H1 (cell line): ENCODE results near the gene FTSJ3. TPM values are rescaled to one million over a fixed set of nuclear protein-coding genes. Genes with fewer than 3 reads are reported as not detected.

Source experiments
- CTCF ChIA-PET: fragments of 300-600 bp; sonication (Branson Sonifier 250); formaldehyde crosslinking; loops from one replicate; lab custom pipeline; 2021; ENCODE audit not compliant: partially characterized antibody; lab: Charles Lee
- POLR2A ChIA-PET: fragments of 300-600 bp; sonication (Branson Sonifier 250); formaldehyde crosslinking; loops from one replicate; lab custom pipeline; 2021; ENCODE audit warnings: inconsistent platforms; ENCODE audit not compliant: partially characterized antibody; lab: Charles Lee
- DNase-seq, 2 experiments: peaks; one replicate each; pipeline versions ENCODE4 v3.0.0 to v3.0.0-alpha.2; 2010 to 2022; ENCODE audit warnings: low spot score in 2 of 2, low read depth in 1 of 2, mixed read lengths in 1 of 2
- FAIRE-seq: peaks from 2 replicates; lab custom pipeline; 2011; peaks lifted over from hg19 to GRCh38; lab: Jason Lieb, UNC
- H2AFZ ChIP-seq: 2 replicates; pipeline ENCODE4 v1.8.1; 2012; ENCODE audit warnings: low read length, inconsistent platforms
- H2AK5ac ChIP-seq: 2 replicates; pipeline ENCODE4 v1.6.1; 2013; ENCODE audit warnings: low read depth, low read length
- H2BK120ac ChIP-seq: replicated peaks from 2 replicates; pipeline ENCODE3; 2013; ENCODE audit warnings: low read depth, low read length, inconsistent platforms
- H2BK12ac ChIP-seq: 2 replicates; pipeline ENCODE4 v1.6.1; 2013; ENCODE audit warnings: low read depth, low read length
- H2BK15ac ChIP-seq: 2 replicates; pipeline ENCODE4 v1.6.1; 2013; ENCODE audit warnings: low read length
- H2BK20ac ChIP-seq: 2 replicates; pipeline ENCODE4 v1.6.1; 2013; ENCODE audit warnings: low read length
- H2BK5ac ChIP-seq: 2 replicates; pipeline ENCODE4 v1.6.1; 2013; ENCODE audit warnings: low read depth, low read length
- H3K14ac ChIP-seq: 2 replicates; pipeline ENCODE4 v1.6.1; 2013; ENCODE audit warnings: inconsistent platforms; ENCODE audit not compliant: insufficient read length
- H3K18ac ChIP-seq: 2 replicates; pipeline ENCODE4 v1.6.1; 2013; ENCODE audit warnings: low read length; ENCODE audit errors: extremely low read depth
- H3K23ac ChIP-seq: 2 replicates; pipeline ENCODE4 v1.6.1; 2013; ENCODE audit warnings: inconsistent platforms; ENCODE audit not compliant: insufficient read length
- H3K23me2 ChIP-seq: 2 replicates; pipeline ENCODE4 v1.6.1; 2013; ENCODE audit warnings: low read depth, low read length
- H3K27ac ChIP-seq: 2 replicates; pipeline ENCODE4 v1.6.1; 2011; ENCODE audit warnings: low read depth, low read length, inconsistent platforms
- H3K27me3 ChIP-seq, 4 experiments: replicated peaks in 1 of 4; 1 replicate in 1 of 4; 2 replicates in 3 of 4; pipeline versions ENCODE4 v1.6.1 to v1.8.1; 2011 to 2013; ENCODE audit warnings: low read length in 3 of 4, mild to moderate bottlenecking in 3 of 4, inconsistent platforms in 2 of 4, mixed read lengths in 2 of 4, moderate library complexity in 1 of 4; ENCODE audit not compliant: control insufficient read depth in 3 of 4, insufficient read depth in 3 of 4; ENCODE audit errors: extremely low read depth in 1 of 4
- H3K36me3 ChIP-seq, 4 experiments: 2 replicates each; pipeline versions ENCODE4 v1.6.1 to v1.8.1; 2011 to 2013; ENCODE audit warnings: mild to moderate bottlenecking in 4 of 4, low read length in 3 of 4, moderate library complexity in 2 of 4, control low read depth in 1 of 4, inconsistent platforms in 1 of 4; ENCODE audit not compliant: insufficient read depth in 4 of 4, control insufficient read depth in 2 of 4
- H3K4ac ChIP-seq: replicated peaks from 2 replicates; pipeline ENCODE3; 2013; ENCODE audit warnings: low read length, low read depth, mixed read lengths, inconsistent platforms; ENCODE audit not compliant: insufficient read length
- H3K4me1 ChIP-seq, 4 experiments: replicated peaks in 1 of 4; 1 replicate in 1 of 4; 2 replicates in 3 of 4; pipeline versions ENCODE4 v1.6.1 to v1.8.1; 2011 to 2013; ENCODE audit warnings: low read length in 3 of 4, inconsistent platforms in 2 of 4, mixed read lengths in 1 of 4; ENCODE audit not compliant: insufficient read depth in 4 of 4, control insufficient read depth in 3 of 4
- H3K4me2 ChIP-seq, 2 experiments: 2 replicates each; pipeline versions ENCODE4 v1.6.1 to v1.8.1; 2011 to 2013; ENCODE audit warnings: low read depth in 2 of 2, low read length in 2 of 2, control low read depth in 1 of 2, inconsistent platforms in 1 of 2, mild to moderate bottlenecking in 1 of 2; ENCODE audit not compliant: insufficient read depth in 1 of 2
- H3K4me3 ChIP-seq, 4 experiments: fragments of 200-600, 300-600 bp in 1 of 4; sonication (generic), shearing (Covaris generic), sonication (Bioruptor Twin) in 1 of 4; 2 replicates each; pipeline versions ENCODE4 v1.5.1 to v1.8.1; 2011 to 2016; ENCODE audit warnings: low read length in 4 of 4, low read depth in 3 of 4, control low read depth in 2 of 4, inconsistent platforms in 2 of 4, mild to moderate bottlenecking in 2 of 4, mixed read lengths in 1 of 4, moderate library complexity in 1 of 4; ENCODE audit not compliant: insufficient read depth in 2 of 4; ENCODE audit errors: extremely low read depth in 1 of 4
- H3K56ac ChIP-seq: replicated peaks from 2 replicates; pipeline ENCODE3; 2013; ENCODE audit warnings: low read depth, mild to moderate bottlenecking, mixed read lengths, low read length, inconsistent platforms; ENCODE audit not compliant: insufficient read length
- H3K79me1 ChIP-seq: 2 replicates; pipeline ENCODE4 v1.6.1; 2013; ENCODE audit warnings: low read depth, low read length, control low read depth
- H3K79me2 ChIP-seq, 2 experiments: 2 replicates each; pipeline versions ENCODE4 v1.6.1 to v1.8.1; 2012 to 2013; ENCODE audit warnings: low read length in 2 of 2, mild to moderate bottlenecking in 2 of 2, inconsistent platforms in 1 of 2; ENCODE audit not compliant: insufficient read depth in 2 of 2, control insufficient read depth in 1 of 2
- H3K9ac ChIP-seq, 4 experiments: replicated peaks in 1 of 4; 1 replicate in 1 of 4; 2 replicates in 3 of 4; pipeline versions ENCODE4 v1.6.1 to v1.8.1; 2011 to 2013; ENCODE audit warnings: low read depth in 3 of 4, low read length in 3 of 4, control low read depth in 2 of 4, mild to moderate bottlenecking in 2 of 4, moderate library complexity in 2 of 4, inconsistent platforms in 1 of 4; ENCODE audit errors: extremely low read depth in 1 of 4
- H3K9me3 ChIP-seq, 2 experiments: 2 replicates each; pipeline versions ENCODE4 v1.6.1 to v1.8.1; 2012 to 2013; ENCODE audit warnings: mild to moderate bottlenecking in 2 of 2, moderate library complexity in 2 of 2, control low read depth in 1 of 2, inconsistent platforms in 1 of 2, low read depth in 1 of 2, low read length in 1 of 2, mixed read lengths in 1 of 2; ENCODE audit not compliant: insufficient read depth in 2 of 2
- H4K20me1 ChIP-seq, 2 experiments: replicated peaks in 1 of 2; 2 replicates each; pipeline versions ENCODE3 to v1.8.1; 2011 to 2013; ENCODE audit warnings: inconsistent platforms in 2 of 2, low read length in 2 of 2, mild to moderate bottlenecking in 1 of 2; ENCODE audit not compliant: insufficient read depth in 2 of 2, control insufficient read depth in 1 of 2
- H4K5ac ChIP-seq: 2 replicates; pipeline ENCODE4 v1.6.1; 2013; ENCODE audit warnings: low read length, low read depth, mixed read lengths, inconsistent platforms; ENCODE audit not compliant: insufficient read length
- H4K8ac ChIP-seq: 2 replicates; pipeline ENCODE4 v1.8.0; 2013; ENCODE audit warnings: mild to moderate bottlenecking, moderate library complexity, low read length, inconsistent platforms; ENCODE audit not compliant: insufficient read depth; ENCODE audit errors: extremely low read depth
- H4K91ac ChIP-seq: replicated peaks from 2 replicates; pipeline ENCODE3; 2013; ENCODE audit warnings: low read length, mixed read lengths, inconsistent platforms; ENCODE audit not compliant: insufficient read length
- KDM4A ChIP-seq: IDR thresholded peaks from one replicate; pipeline ENCODE4 v1.7.1; 2012; ENCODE audit warnings: low read depth, mild to moderate bottlenecking, moderate library complexity, low read length, inconsistent platforms; ENCODE audit not compliant: severe bottlenecking
- RFX5 ChIP-seq: IDR thresholded peaks from 2 replicates; pipeline ENCODE4 v1.6.1; 2011; ENCODE audit warnings: low read depth, low read length, improper control_type of control experiment, borderline replicate concordance
- WGBS, 2 experiments: shearing (Covaris generic) in 1 of 2; methylation state at CpG; one replicate each; pipeline versions ENCODE4 v1.1.6 to v1.1.7; 2013 to 2015; ENCODE audit warnings: low lambda C conversion rate in 2 of 2, mixed read lengths in 2 of 2, inconsistent platforms in 1 of 2, low coverage in 1 of 2, missing lambda C conversion rate in 1 of 2; ENCODE audit not compliant: insufficient replicate concordance in 2 of 2, insufficient coverage in 1 of 2, insufficient read length in 1 of 2; ENCODE audit errors: extremely low coverage in 1 of 2, missing lambda C conversion rate in 1 of 2; 5-methylcytosine and 5-hydroxymethylcytosine counted together
- polyA plus RNA-seq, 7 experiments: library from polyadenylated mRNA; depleted of rRNA in 3 of 7; stranded (reverse) in 5 of 7; unstranded in 2 of 7; fragments of >200 nt in 5 of 7; fragments of 200-250 nt in 2 of 7; gene quantifications; 1 replicate in 5 of 7; 2 replicates in 1 of 7; 4 replicates in 1 of 7; pipeline versions ENCODE4 v1.2.1 to v1.2.3, GENCODE V29; 2011 to 2013; ENCODE audit warnings: missing spikeins in 2 of 7, mixed read lengths in 2 of 7
- total RNA-seq: library from RNA; stranded (reverse); fragmentation: NEBNext Ultra II Directional; extraction: Animal tissue kit (Norgen Biotek cat#: 25700); gene quantifications from 2 replicates; pipeline ENCODE4 v1.2.1, GENCODE V29; 2021
- TF ChIP-seq, protein P1 (sequence below): IDR thresholded peaks from 2 replicates; pipeline ENCODE4 v1.6.1; 2012; ENCODE audit warnings: inconsistent platforms

FTSJ3 gene
- total and polyA plus RNA-seq, 2 of the 8 experiments (the other 6 are each of a cell fraction or from before 2014, with no cell fraction given) = 42.7 to 77.2 TPM

DNA sequence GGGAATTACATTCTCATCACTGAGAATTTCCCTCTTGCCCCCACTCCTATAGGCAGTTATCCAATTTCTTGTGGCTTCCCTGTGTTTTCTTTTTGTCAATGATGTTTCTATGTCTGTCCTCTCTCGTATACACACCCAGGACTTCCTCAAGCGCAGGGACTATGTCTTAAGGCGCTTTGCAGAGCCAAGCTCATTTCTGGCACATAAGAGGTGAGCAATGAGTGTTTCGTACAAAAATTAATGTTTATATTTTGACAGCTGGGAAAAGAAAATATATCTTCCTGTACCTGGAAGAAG, 52.5 kb downstream of the FTSJ3 start:
- no peaks in the 10 kb centered on the region for H3K9me3 ChIP-seq
- no peak overlapping the region for H2BK12ac ChIP-seq
- WGBS, 2 experiments = 16% methylated on average over 4 of the region's 4 CpGs; no CpG with 5 or more reads in 1 of the 2 experiments
- peaks cover 71 to 90% of the 10 kb centered on the region in 2 experiments for H3K79me2 ChIP-seq
- H2BK15ac ChIP-seq = no peak overlapping the region
- H3K4me3 ChIP-seq = peak overlapping the region; percentile 84 to 97 (median 94)
- no peak overlapping the region for H2AFZ ChIP-seq
- peak overlapping the region; percentile 74 to 99 (median 98) for H3K9ac ChIP-seq
- no peak overlapping the region for H3K18ac ChIP-seq
- no peak overlapping the region for H3K23ac ChIP-seq
- no peak overlapping the region for H4K5ac ChIP-seq
- no peak overlapping the region for H3K14ac ChIP-seq
- peaks cover 3 to 21% (median 8%) of the 10 kb centered on the region in 4 experiments; a peak in 6 of 8 replicates for H3K36me3 ChIP-seq
- peak overlapping the region; percentile 81 for H3K27ac ChIP-seq
- H4K20me1 ChIP-seq = peaks cover 8 to 11% of the 10 kb centered on the region in 2 experiments
- peak overlapping the region; percentile 88; the same call in 1 of the 2 replicates for H2BK5ac ChIP-seq
- H3K27me3 ChIP-seq = no peaks in the 10 kb centered on the region
- DNase-seq (no peak), FAIRE-seq (no peak)
- POLR2A ChIA-PET = interaction anchor here (0.6 to 24.4 kb wide), 13 partner anchors 11 to 724 kb away, joined by 3 to 481 read pairs (median 5); partner anchors contain the start of genes FTSJ3, LIMD2, MAP3K3 and PSMC5
- TF ChIP-seq, protein P1, sequence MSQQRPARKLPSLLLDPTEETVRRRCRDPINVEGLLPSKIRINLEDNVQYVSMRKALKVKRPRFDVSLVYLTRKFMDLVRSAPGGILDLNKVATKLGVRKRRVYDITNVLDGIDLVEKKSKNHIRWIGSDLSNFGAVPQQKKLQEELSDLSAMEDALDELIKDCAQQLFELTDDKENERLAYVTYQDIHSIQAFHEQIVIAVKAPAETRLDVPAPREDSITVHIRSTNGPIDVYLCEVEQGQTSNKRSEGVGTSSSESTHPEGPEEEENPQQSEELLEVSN = no peak
- TF ChIP-seq KDM4A (no peak), RFX5 (no peak)
- H3K4me2 ChIP-seq = peak overlapping the region; percentile 89 to 98
- H2AK5ac ChIP-seq = no peak overlapping the region
- peak overlapping the region; percentile 42 for H3K56ac ChIP-seq
- H3K79me1 ChIP-seq = no peaks in the 10 kb centered on the region; the same call in 1 of the 2 replicates
- no peaks in the 10 kb centered on the region; a peak in 2 of 7 replicates for H3K4me1 ChIP-seq
- peaks cover 11% of the 10 kb centered on the region for H3K23me2 ChIP-seq
- H4K91ac ChIP-seq = peak overlapping the region; percentile 15
- CTCF ChIA-PET = interaction anchor here (0.6 to 1.6 kb wide), 6 partner anchors 9 to 82 kb away, joined by 3 to 10 read pairs (median 4); no protein-coding TSS in a partner anchor
- H2BK120ac ChIP-seq = no peak overlapping the region
- no peak overlapping the region for H3K4ac ChIP-seq
- H2BK20ac ChIP-seq = no peak overlapping the region
- H4K8ac ChIP-seq = no peak overlapping the region
